Measurements from ENCODE around the gene LIMA1.
"Not testable (repeated sequence)": the region's sequence is repeated elsewhere in the genome, so short reads cannot be mapped to it uniquely, and the experiment has no call there.

LIMA1 gene

GRCh38 chr12:50185970-50186663 lies 97.2 kb downstream of the LIMA1 start:
- no peak for TF ChIP-seq ZNF274 (IDR thresholded peaks at IDR 0.05; ENCODE audit: low read depth, low read length)
- H3K4me3 ChIP-seq (ENCODE audit: low read length) = no peak overlapping the region

- no peak for TF ChIP-seq ZNF274 (IDR thresholded peaks at IDR 0.05; ENCODE audit: low read depth, low read length)
- no peak overlapping the region for H3K4me3 ChIP-seq (ENCODE audit: low read length)
Measured at GRCh38 chr12:50185301-50185895, 97.9 kb downstream of the LIMA1 start.

- TF ChIP-seq ZNF274 (IDR thresholded peaks at IDR 0.05; ENCODE audit: low read depth, low read length) = no peak
- no peak overlapping the region for H3K4me3 ChIP-seq (ENCODE audit: low read length)
Measured at GRCh38 chr12:50184261-50184660, 99.1 kb downstream of the LIMA1 start.

GRCh38 chr12:50182461-50182860 lies 100.9 kb downstream of the LIMA1 start:
- no peak for TF ChIP-seq ZNF274 (IDR thresholded peaks at IDR 0.05; ENCODE audit: low read depth, low read length)
- H3K4me3 ChIP-seq (ENCODE audit: low read length) = no peak overlapping the region

- no peak for TF ChIP-seq ZNF274 (IDR thresholded peaks at IDR 0.05; ENCODE audit: low read depth, low read length)
- no peak overlapping the region for H3K4me3 ChIP-seq (ENCODE audit: low read length)
Measured at GRCh38 chr12:50181691-50182090, 101.6 kb downstream of the LIMA1 start.

GRCh38 chr12:50175716-50176026 lies 107.6 kb downstream of the LIMA1 start:
- TF ChIP-seq ZNF274 (IDR thresholded peaks at IDR 0.05; ENCODE audit: low read depth, low read length) = no peak
- no peak overlapping the region for H3K4me3 ChIP-seq (ENCODE audit: low read length)

- no peak for TF ChIP-seq ZNF274 (IDR thresholded peaks at IDR 0.05; ENCODE audit: low read depth, low read length)
- no peak overlapping the region for H3K4me3 ChIP-seq (ENCODE audit: low read length)
Measured at GRCh38 chr12:50174971-50175715, 108.2 kb downstream of the LIMA1 start.

GRCh38 chr12:50167049-50167828 lies 116.1 kb downstream of the LIMA1 start, which contains the start of gene CERS5:
Gene CERS5 (minus strand): TSS chr12:50167369. CDS start chr12:50167297, 72 bp downstream.
- peak within 1 kb of the TSS; percentile 86 for H3K4me3 ChIP-seq (ENCODE audit: low read length)
- no peak for TF ChIP-seq ZNF274 (IDR thresholded peaks at IDR 0.05; ENCODE audit: low read depth, low read length)

- no peak for TF ChIP-seq ZNF274 (IDR thresholded peaks at IDR 0.05; ENCODE audit: low read depth, low read length)
- H3K4me3 ChIP-seq (ENCODE audit: low read length) = peak overlapping the region; percentile 86
Measured at GRCh38 chr12:50166799-50167048, 116.6 kb downstream of the LIMA1 start.

- TF ChIP-seq ZNF274 (IDR thresholded peaks at IDR 0.05; ENCODE audit: low read depth, low read length) = no peak
- no peak overlapping the region for H3K4me3 ChIP-seq (ENCODE audit: low read length)
Measured at GRCh38 chr12:50164963-50165362, 118.4 kb downstream of the LIMA1 start.

GRCh38 chr12:50162230-50162629 lies 121.1 kb downstream of the LIMA1 start:
- TF ChIP-seq ZNF274 (IDR thresholded peaks at IDR 0.05; ENCODE audit: low read depth, low read length) = no peak
- H3K4me3 ChIP-seq (ENCODE audit: low read length) = no peak overlapping the region

- H3K4me3 ChIP-seq (ENCODE audit: low read length) = no peak overlapping the region
- TF ChIP-seq ZNF274 (IDR thresholded peaks at IDR 0.05; ENCODE audit: low read depth, low read length) = no peak
Measured at GRCh38 chr12:50160643-50161042, 122.7 kb downstream of the LIMA1 start.

GRCh38 chr12:50157259-50157658 lies 126.1 kb downstream of the LIMA1 start:
- TF ChIP-seq ZNF274 (IDR thresholded peaks at IDR 0.05; ENCODE audit: low read depth, low read length) = no peak
- H3K4me3 ChIP-seq (ENCODE audit: low read length) = no peak overlapping the region

GRCh38 chr12:50156641-50157040 lies 126.7 kb downstream of the LIMA1 start:
- no peak overlapping the region for H3K4me3 ChIP-seq (ENCODE audit: low read length)
- TF ChIP-seq ZNF274 (IDR thresholded peaks at IDR 0.05; ENCODE audit: low read depth, low read length) = no peak

- not testable (repeated sequence) for H3K4me3 ChIP-seq (ENCODE audit: low read length)
Measured at GRCh38 chr12:50154947-50155346, 128.4 kb downstream of the LIMA1 start.

Measured in GM08714 (cell line).